ENCODE measurements around the gene FBXW12. TPM values are rescaled to one million over a fixed set of nuclear protein-coding genes. Genes with fewer than 3 reads are reported as not detected.
A peak's percentile ranks its signal among the peaks of the same experiment; 100 is the strongest.

FBXW12 gene
- total and polyA plus RNA-seq, 4 donors: not detected

DNA sequence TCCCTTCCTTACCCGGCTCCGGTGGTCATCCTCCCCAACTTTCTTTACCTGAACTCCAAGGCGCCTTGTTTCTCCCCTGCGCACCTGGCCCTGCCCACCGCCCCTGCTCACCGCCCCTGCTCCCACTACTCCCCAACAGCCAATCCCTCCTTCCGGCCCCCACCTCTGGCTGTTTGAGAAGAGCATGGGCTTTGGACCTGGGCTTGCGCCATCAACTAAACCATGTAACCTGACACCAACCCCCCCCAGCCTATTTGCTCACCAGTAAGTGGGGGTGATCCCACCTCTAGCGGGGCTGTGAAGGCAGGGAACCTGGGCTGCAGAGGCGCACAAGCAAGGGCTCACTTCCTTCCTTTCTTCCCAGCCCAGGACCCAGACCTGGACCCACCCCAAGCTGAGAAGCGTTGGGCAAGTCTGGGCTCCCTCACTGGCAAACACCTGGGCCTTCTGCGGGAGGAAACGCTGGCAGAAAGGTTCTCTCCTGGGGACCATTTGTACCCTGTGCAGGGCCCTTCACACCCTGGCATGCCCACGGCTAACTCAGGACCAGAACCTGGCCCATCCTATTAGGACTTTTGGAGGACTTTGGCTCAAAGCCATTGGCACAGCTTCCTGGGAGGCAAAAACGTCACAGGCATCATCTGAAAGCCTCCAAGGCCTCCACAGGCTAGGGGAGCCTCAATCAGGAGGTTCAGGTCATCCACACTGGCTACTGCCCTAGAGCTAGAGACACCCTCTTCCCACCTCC, 58.1 kb downstream of the FBXW12 start, which contains the start of gene PLXNB1:
PLXNB1 (minus strand) TSS at position 127 of the 748 bp plus-strand sequence. CDS start 5,475 bp downstream, outside the sequence.
- Histone ChIP-seq H3K9ac (ENCODE audit: low read depth in 1 of 2, low read length in 2 of 2) (peak within 1 kb of the TSS in 1 of 2 donors; percentile 18), H3K36me3 (ENCODE audit: control insufficient read depth in 4 of 4, insufficient read depth in 3 of 4, low read depth in 1 of 4, low read length in 3 of 4) (peaks cover 0 to 7% (median 0%) of the 10 kb centered on the region in 4 donors), H3K27me3 (ENCODE audit: control insufficient read depth in 4 of 4, insufficient read depth in 4 of 4, low read length in 3 of 4) (no peaks in the 10 kb centered on the region), H3K27ac (ENCODE audit: low read depth in 1 of 2, low read length in 2 of 2) (peak within 1 kb of the TSS; percentile 89 to 91), H3K9me3 (ENCODE audit: control insufficient read depth in 4 of 4, low read length in 3 of 4) (no peaks in the 10 kb centered on the region), H3K4me3 (ENCODE audit: low read depth in 1 of 3, low read length in 3 of 3) (peak within 1 kb of the TSS; percentile 52 to 81 (median 80)), H3K4me1 (ENCODE audit: control insufficient read depth in 4 of 4, insufficient read depth in 4 of 4, low read length in 3 of 4) (peaks cover 24 to 65% (median 51%) of the 10 kb centered on the region in 4 donors)
- WGBS: 14% methylated on average over 15 of the region's 15 CpGs
- TF ChIP-seq FOXA2 (IDR thresholded peaks at IDR 0.05) (peak; percentile 16), TAF1 (conservative IDR thresholded peaks at IDR 0.05) (no peak), EGR1 (IDR thresholded peaks at IDR 0.05; ENCODE audit: low read depth in 2 of 2) (no peak), JUND (IDR thresholded peaks at IDR 0.05) (peak in 1 of 2 donors; percentile 27), NR2F2 (IDR thresholded peaks at IDR 0.05) (no peak), GABPA (IDR thresholded peaks at IDR 0.05 in 1 of 2, conservative IDR thresholded peaks at IDR 0.05 in 1 of 2) (peak in 1 of 2 donors; percentile 82), RAD21 (IDR thresholded peaks at IDR 0.05) (no peak), SP1 (IDR thresholded peaks at IDR 0.05) (peak; percentile 82), HNF4A (conservative IDR thresholded peaks at IDR 0.05) (peak; percentile 83 to 86), HNF4G (IDR thresholded peaks at IDR 0.05) (peak; percentile 53), FOXA1 (IDR thresholded peaks at IDR 0.05) (no peak), RXRA (IDR thresholded peaks at IDR 0.05) (peak; percentile 53 to 59)
- TF ChIP-seq, protein P1, sequence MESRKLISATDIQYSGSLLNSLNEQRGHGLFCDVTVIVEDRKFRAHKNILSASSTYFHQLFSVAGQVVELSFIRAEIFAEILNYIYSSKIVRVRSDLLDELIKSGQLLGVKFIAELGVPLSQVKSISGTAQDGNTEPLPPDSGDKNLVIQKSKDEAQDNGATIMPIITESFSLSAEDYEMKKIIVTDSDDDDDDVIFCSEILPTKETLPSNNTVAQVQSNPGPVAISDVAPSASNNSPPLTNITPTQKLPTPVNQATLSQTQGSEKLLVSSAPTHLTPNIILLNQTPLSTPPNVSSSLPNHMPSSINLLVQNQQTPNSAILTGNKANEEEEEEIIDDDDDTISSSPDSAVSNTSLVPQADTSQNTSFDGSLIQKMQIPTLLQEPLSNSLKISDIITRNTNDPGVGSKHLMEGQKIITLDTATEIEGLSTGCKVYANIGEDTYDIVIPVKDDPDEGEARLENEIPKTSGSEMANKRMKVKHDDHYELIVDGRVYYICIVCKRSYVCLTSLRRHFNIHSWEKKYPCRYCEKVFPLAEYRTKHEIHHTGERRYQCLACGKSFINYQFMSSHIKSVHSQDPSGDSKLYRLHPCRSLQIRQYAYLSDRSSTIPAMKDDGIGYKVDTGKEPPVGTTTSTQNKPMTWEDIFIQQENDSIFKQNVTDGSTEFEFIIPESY (IDR thresholded peaks at IDR 0.05): no peak
- TF ChIP-seq, protein P2, sequence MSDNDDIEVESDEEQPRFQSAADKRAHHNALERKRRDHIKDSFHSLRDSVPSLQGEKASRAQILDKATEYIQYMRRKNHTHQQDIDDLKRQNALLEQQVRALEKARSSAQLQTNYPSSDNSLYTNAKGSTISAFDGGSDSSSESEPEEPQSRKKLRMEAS (IDR thresholded peaks at IDR 0.05): peak; percentile 61
- TF ChIP-seq, protein P3, sequence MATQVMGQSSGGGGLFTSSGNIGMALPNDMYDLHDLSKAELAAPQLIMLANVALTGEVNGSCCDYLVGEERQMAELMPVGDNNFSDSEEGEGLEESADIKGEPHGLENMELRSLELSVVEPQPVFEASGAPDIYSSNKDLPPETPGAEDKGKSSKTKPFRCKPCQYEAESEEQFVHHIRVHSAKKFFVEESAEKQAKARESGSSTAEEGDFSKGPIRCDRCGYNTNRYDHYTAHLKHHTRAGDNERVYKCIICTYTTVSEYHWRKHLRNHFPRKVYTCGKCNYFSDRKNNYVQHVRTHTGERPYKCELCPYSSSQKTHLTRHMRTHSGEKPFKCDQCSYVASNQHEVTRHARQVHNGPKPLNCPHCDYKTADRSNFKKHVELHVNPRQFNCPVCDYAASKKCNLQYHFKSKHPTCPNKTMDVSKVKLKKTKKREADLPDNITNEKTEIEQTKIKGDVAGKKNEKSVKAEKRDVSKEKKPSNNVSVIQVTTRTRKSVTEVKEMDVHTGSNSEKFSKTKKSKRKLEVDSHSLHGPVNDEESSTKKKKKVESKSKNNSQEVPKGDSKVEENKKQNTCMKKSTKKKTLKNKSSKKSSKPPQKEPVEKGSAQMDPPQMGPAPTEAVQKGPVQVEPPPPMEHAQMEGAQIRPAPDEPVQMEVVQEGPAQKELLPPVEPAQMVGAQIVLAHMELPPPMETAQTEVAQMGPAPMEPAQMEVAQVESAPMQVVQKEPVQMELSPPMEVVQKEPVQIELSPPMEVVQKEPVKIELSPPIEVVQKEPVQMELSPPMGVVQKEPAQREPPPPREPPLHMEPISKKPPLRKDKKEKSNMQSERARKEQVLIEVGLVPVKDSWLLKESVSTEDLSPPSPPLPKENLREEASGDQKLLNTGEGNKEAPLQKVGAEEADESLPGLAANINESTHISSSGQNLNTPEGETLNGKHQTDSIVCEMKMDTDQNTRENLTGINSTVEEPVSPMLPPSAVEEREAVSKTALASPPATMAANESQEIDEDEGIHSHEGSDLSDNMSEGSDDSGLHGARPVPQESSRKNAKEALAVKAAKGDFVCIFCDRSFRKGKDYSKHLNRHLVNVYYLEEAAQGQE (IDR thresholded peaks at IDR 0.05): peak; percentile 44
- TF ChIP-seq, protein P4, sequence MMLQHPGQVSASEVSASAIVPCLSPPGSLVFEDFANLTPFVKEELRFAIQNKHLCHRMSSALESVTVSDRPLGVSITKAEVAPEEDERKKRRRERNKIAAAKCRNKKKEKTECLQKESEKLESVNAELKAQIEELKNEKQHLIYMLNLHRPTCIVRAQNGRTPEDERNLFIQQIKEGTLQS (IDR thresholded peaks at IDR 0.05): peak; percentile 80
- TF ChIP-seq, protein P5, sequence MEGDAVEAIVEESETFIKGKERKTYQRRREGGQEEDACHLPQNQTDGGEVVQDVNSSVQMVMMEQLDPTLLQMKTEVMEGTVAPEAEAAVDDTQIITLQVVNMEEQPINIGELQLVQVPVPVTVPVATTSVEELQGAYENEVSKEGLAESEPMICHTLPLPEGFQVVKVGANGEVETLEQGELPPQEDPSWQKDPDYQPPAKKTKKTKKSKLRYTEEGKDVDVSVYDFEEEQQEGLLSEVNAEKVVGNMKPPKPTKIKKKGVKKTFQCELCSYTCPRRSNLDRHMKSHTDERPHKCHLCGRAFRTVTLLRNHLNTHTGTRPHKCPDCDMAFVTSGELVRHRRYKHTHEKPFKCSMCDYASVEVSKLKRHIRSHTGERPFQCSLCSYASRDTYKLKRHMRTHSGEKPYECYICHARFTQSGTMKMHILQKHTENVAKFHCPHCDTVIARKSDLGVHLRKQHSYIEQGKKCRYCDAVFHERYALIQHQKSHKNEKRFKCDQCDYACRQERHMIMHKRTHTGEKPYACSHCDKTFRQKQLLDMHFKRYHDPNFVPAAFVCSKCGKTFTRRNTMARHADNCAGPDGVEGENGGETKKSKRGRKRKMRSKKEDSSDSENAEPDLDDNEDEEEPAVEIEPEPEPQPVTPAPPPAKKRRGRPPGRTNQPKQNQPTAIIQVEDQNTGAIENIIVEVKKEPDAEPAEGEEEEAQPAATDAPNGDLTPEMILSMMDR (IDR thresholded peaks at IDR 0.05; ENCODE audit: low read depth, low read length, missing input control): no peak
- DNase-seq (ENCODE audit: low spot score): peak; percentile 81
